K562 (cell line): ENCODE measurements around the gene ALOX12B. TPM values are rescaled to one million over a fixed set of nuclear protein-coding genes. Genes with fewer than 3 reads are reported as not detected.

ENCODE experiments used
- ATAC-seq: fragments of 200-7000 bp; cut with Tn5 transposase; 3 replicates; pipeline ENCODE4 v1.9.1; 2020; ENCODE audit warnings: moderate library complexity
- BruUV-seq: library from RNA; stranded (reverse); fragments of 400-500 nt; replicated peaks from 2 replicates; lab custom pipeline; 2021; lab: Mats Ljungman, UMichigan
- CTCF ChIA-PET: fragments of 300-600 bp; formaldehyde crosslinking; extraction: SDS; loops from one replicate; lab custom pipeline; 2021; ENCODE audit warnings: low intra/inter-chr PET ratio; lab: Yijun Ruan, JAX
- POLR2A ChIA-PET: fragments of 300-600, 350-650 bp; sonication (Branson Sonifier 250); formaldehyde crosslinking; extraction: SDS; loops from one replicate; lab custom pipeline; 2021; ENCODE audit warnings: antibody characterized with exemption, inconsistent platforms; lab: Yijun Ruan, JAX
- DNase-seq, 4 experiments: peaks; one replicate each; pipeline versions ENCODE4 v3.0.0 to v3.0.0-alpha.2; 2011 to 2018; ENCODE audit warnings: low spot score in 3 of 4, mixed read lengths in 3 of 4; ENCODE audit errors: extremely low read depth in 1 of 4
- FAIRE-seq: peaks from 2 replicates; lab custom pipeline; 2011; peaks lifted over from hg19 to GRCh38; lab: Jason Lieb, UNC
- H2AFZ ChIP-seq: 2 replicates; pipeline ENCODE4 v1.6.0; 2011; ENCODE audit warnings: low read depth, low read length, control low read depth, inconsistent platforms
- H3K27ac ChIP-seq: fragments of 200-600 bp; 3 replicates; pipeline ENCODE4 v1.8.0; 2011; ENCODE audit warnings: low read depth, mild to moderate bottlenecking, control low read depth, inconsistent platforms, low read length, moderate library complexity, mixed read lengths; ENCODE audit errors: extremely low read depth
- H3K27me3 ChIP-seq, 2 experiments: fragments of 300-600 bp in 1 of 2; 2 replicates in 1 of 2; 3 replicates in 1 of 2; pipeline versions ENCODE4 v1.6.0 to v1.8.0; 2011; ENCODE audit warnings: inconsistent platforms in 2 of 2, low read length in 2 of 2, mild to moderate bottlenecking in 1 of 2, mixed read lengths in 1 of 2, moderate library complexity in 1 of 2; ENCODE audit not compliant: control insufficient read depth in 2 of 2, insufficient read depth in 2 of 2
- H3K36me3 ChIP-seq: fragments of 300-600 bp; 3 replicates; pipeline ENCODE4 v1.8.0; 2011; ENCODE audit warnings: mild to moderate bottlenecking, low read length, inconsistent platforms; ENCODE audit not compliant: control insufficient read depth, insufficient read depth
- H3K4me1 ChIP-seq, 2 experiments: fragments of 200-600 bp in 1 of 2; replicated peaks in 1 of 2; 2 replicates in 1 of 2; 3 replicates in 1 of 2; pipeline versions ENCODE4 v1.5.1 to v1.8.0; 2011; ENCODE audit warnings: inconsistent platforms in 2 of 2, low read length in 2 of 2, mild to moderate bottlenecking in 1 of 2, mixed read lengths in 1 of 2, moderate library complexity in 1 of 2; ENCODE audit not compliant: control insufficient read depth in 2 of 2, insufficient read depth in 2 of 2
- H3K4me2 ChIP-seq: 2 replicates; pipeline ENCODE4 v1.6.1; 2011; ENCODE audit warnings: low read length, control low read depth, inconsistent platforms, mixed read lengths; ENCODE audit not compliant: insufficient read depth
- H3K4me3 ChIP-seq: fragments of 200-600 bp; sonication (generic), shearing (Covaris generic); 2 replicates; pipeline ENCODE4 v1.5.1; 2016; ENCODE audit warnings: control low read depth, inconsistent platforms
- H3K79me2 ChIP-seq: fragments of 200-600 bp; 3 replicates; pipeline ENCODE4 v1.8.0; 2011; ENCODE audit warnings: low read length, inconsistent platforms; ENCODE audit not compliant: control insufficient read depth, insufficient read depth
- H3K9ac ChIP-seq, 2 experiments: 2 replicates each; pipeline versions ENCODE4 v1.6.0 to v1.6.1; 2011; ENCODE audit warnings: low read depth in 2 of 2, low read length in 2 of 2, control low read depth in 1 of 2, inconsistent platforms in 1 of 2, mild to moderate bottlenecking in 1 of 2, mixed read lengths in 1 of 2; ENCODE audit not compliant: insufficient read depth in 1 of 2
- H3K9me1 ChIP-seq: one replicate; pipeline ENCODE4 v1.6.0; 2011; ENCODE audit warnings: inconsistent platforms, mild to moderate bottlenecking, low read length, moderate library complexity; ENCODE audit not compliant: control insufficient read depth, insufficient read depth
- H3K9me3 ChIP-seq: replicated peaks from 2 replicates; pipeline ENCODE4 v1.5.1; 2011; ENCODE audit warnings: low read depth, low read length, inconsistent platforms; ENCODE audit not compliant: control insufficient read depth, insufficient read depth
- H4K20me1 ChIP-seq: replicated peaks from 2 replicates; pipeline ENCODE4 v1.6.1; 2011; ENCODE audit warnings: low read length, inconsistent platforms, mixed read lengths; ENCODE audit not compliant: control insufficient read depth, insufficient read depth
- CREBBP ChIP-seq: IDR thresholded peaks from one replicate; pipeline ENCODE4 v1.6.1; 2012; ENCODE audit warnings: low read depth, mild to moderate bottlenecking, control low read depth, inconsistent platforms, low read length
- JUN ChIP-seq, 2 experiments: sonication (generic) in 1 of 2; formaldehyde crosslinking in 1 of 2; IDR thresholded peaks; 2 replicates each; pipeline versions ENCODE4 v1.6.1 to v1.8.0; 2012 to 2022; ENCODE audit warnings: borderline replicate concordance in 2 of 2, mild to moderate bottlenecking in 2 of 2, improper control_type of control experiment in 1 of 2, low read depth in 1 of 2, low read length in 1 of 2, missing genetic modification reagents in 1 of 2
- KLF1 ChIP-seq: fragments of 450-650 bp; IDR thresholded peaks from 2 replicates; pipeline ENCODE4 v1.6.1; 2016; ENCODE audit warnings: missing genetic modification characterization, missing compliant biosample characterization
- MNT ChIP-seq, 2 experiments: fragments of 450-650 bp; conservative IDR thresholded peaks; 2 replicates each; pipeline ENCODE4 v1.6.1; 2017; ENCODE audit warnings: mild to moderate bottlenecking in 2 of 2, moderate library complexity in 2 of 2
- MXD1 ChIP-seq: fragments of 250-450 bp; sonication (Bioruptor Pico); IDR thresholded peaks from 2 replicates; pipeline ENCODE4 v1.8.0; 2021; ENCODE audit warnings: borderline replicate concordance, mild to moderate bottlenecking, moderate library complexity; ENCODE audit not compliant: poor library complexity, severe bottlenecking
- NFE2 ChIP-seq: IDR thresholded peaks from 2 replicates; pipeline ENCODE4 v1.6.1; 2014; ENCODE audit warnings: antibody characterized with exemption, low read depth
- PHF21A ChIP-seq: fragments of 450-650 bp; IDR thresholded peaks from 2 replicates; pipeline ENCODE4 v1.6.1; 2017; ENCODE audit warnings: low read depth, borderline replicate concordance
- WGBS: fragments of 100-300 bp; shearing (Covaris generic); methylation state at CpG from one replicate; pipeline ENCODE4 v1.1.6; 2016; ENCODE audit warnings: low coverage, mixed read lengths; ENCODE audit not compliant: insufficient coverage; ENCODE audit errors: missing lambda C conversion rate; 5-methylcytosine and 5-hydroxymethylcytosine counted together
- in situ Hi-C: fragments of 300-500 bp; cut with MboI; formaldehyde crosslinking; loops from 4 replicates; pipeline ENCODE4 v1.15.0; 2018; ENCODE audit warnings: inconsistent platforms, mixed read lengths
- intact Hi-C: fragments of 100-400 bp; cut with micrococcal nuclease; formaldehyde crosslinking; loops from 2 replicates; pipeline ENCODE4 v1.14.2; 2022
- polyA plus RNA-seq, 8 experiments: library from polyadenylated mRNA; depleted of rRNA in 4 of 8; stranded (reverse) in 5 of 8; unstranded in 3 of 8; fragments of >200 nt; fragmentation: Nextera tagmentation in 2 of 8; fragmentation: Illumina TruSeq in 1 of 8; extraction: Ambion mirVana in 2 of 8; extraction: Trizol in 1 of 8; gene quantifications; 2 replicates each; pipeline versions ENCODE4 v1.2.1 to v1.2.3, GENCODE V29; 2011 to 2014; ENCODE audit warnings: inconsistent platforms in 1 of 8, missing spikeins in 1 of 8
- total RNA-seq, 7 experiments: library from RNA; depleted of rRNA in 6 of 7; stranded (reverse); fragments of >200 nt in 6 of 7; fragmentation: Illumina TruSeq in 2 of 7; extraction: Trizol in 2 of 7; gene quantifications; 2 replicates each; pipeline versions ENCODE4 v1.2.1 to v1.2.3, GENCODE V29; 2011 to 2021; ENCODE audit warnings: low replicate concordance in 1 of 7
- TF ChIP-seq, protein P1 (sequence below): fragments of 450-650 bp; IDR thresholded peaks from one replicate; pipeline ENCODE4 v1.6.1; 2018; ENCODE audit warnings: mild to moderate bottlenecking, moderate library complexity; ENCODE audit not compliant: partially characterized antibody

Gene ALOX12B
- total and polyA plus RNA-seq, 9 of the 15 experiments (the other 6 are each of a cell fraction or from before 2014, with no cell fraction given) = not detected

DNA sequence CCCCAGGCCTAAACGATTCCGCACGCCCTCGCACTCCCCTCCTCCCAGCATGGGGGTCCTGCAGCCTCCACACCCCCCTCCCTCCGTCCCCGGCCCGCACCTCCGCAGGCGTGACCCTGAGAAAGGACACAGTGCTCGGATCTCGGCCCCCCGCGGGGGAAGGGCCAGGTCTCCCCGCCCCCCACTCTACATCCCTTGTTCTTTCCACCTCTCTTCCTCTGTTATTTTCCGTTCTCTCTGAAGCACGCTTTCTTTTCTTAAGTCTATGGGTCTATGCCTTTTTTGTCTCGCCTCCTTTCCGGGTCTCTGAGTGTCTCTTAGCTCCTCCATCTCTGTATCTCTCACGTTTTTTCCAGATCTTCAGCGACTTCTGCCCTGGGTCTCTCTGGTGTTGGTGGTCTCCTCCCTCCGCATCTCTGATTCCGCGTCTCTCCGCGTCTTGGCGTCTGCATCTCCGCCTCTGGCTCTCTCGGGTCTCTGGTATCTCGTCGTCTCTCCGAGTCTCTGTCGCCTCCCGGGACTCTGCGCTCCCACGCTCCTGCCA, 38.5 kb upstream of the ALOX12B start (continued):
- TF ChIP-seq MNT (conservative IDR thresholded peaks at IDR 0.05) = peak; percentile 2 to 33; a peak in 1 of 4 replicates

DNA sequence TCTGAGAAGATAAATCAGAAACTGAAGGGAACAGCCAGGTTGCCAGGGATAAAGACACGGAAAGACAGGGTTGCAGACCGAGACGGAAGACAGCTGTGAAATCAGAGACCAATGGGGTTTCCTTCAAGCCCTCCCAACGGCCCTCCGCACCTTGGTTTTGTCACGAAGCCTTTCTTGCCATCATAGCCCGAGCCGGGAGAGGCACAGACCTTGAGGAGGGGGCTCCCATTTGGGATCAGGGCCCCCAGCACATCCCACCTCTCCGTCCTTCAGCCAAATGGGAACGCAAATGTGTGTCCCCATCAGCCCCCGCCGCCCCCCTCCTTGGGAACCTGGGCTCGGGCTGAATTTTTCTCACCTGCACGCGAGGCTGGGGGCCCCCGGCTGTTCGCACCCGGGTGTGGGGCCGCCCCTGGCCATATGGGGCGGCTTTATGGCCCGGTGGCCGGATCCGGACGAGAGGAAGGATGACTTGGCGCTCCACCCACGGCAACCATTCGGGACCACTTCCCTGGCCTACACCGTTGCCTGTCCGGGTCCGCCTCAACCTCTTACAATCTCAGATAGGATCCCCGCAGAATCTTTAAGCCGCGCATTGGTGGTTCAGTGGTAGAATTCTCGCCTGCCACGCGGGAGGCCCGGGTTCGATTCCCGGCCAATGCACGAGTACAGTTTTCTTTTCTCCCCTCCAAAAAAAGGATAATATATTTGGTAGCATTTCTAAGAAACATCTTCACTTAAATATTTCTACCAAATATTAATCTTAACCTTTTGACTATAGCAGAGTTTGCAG, 37.8 kb upstream of the ALOX12B start:
- peak; percentile 74 for FAIRE-seq
- H4K20me1 ChIP-seq = no peaks in the 10 kb centered on the region; the same call in 1 of the 2 replicates
- no peaks in the 10 kb centered on the region for H3K9me3 ChIP-seq
- ATAC-seq = peak; percentile 33
- BruUV-seq = no TSS peak
- peak overlapping the region; percentile 73 for H3K4me3 ChIP-seq
- peak overlapping the region; percentile 44 to 80 for H3K9ac ChIP-seq
- no peak overlapping the region for H3K27ac ChIP-seq
- in situ Hi-C loops = no loop called here
- WGBS = 1% methylated on average over 14 of the region's 40 CpGs
- intact Hi-C loops = loop anchor here (10.0 kb wide), 1 partner anchor 291 kb away; the partner anchor contains the start of gene KDM6B
- H3K36me3 ChIP-seq = no peaks in the 10 kb centered on the region
- CTCF ChIA-PET = no interaction called here
- peak overlapping the region; percentile 87 for H3K4me2 ChIP-seq
- H2AFZ ChIP-seq = peak overlapping the region; percentile 82; the same call in 1 of the 2 replicates
- no peaks in the 10 kb centered on the region for H3K79me2 ChIP-seq
- H3K27me3 ChIP-seq = 0 out of 5 replicates have a peak, but pooled peaks cover 0 to 9% of the 10 kb centered on the region in 2 experiments
- peaks cover 22 to 66% of the 10 kb centered on the region in 2 experiments for H3K4me1 ChIP-seq
- no peaks in the 10 kb centered on the region for H3K9me1 ChIP-seq
- POLR2A ChIA-PET = interaction anchor here (1.1 kb wide), 1 partner anchor 10 kb away, joined by 4 read pairs; no protein-coding TSS in a partner anchor
- DNase-seq = peak; percentile 72 to 80 (median 76)
- TF ChIP-seq KLF1 (tag) (no peak), NFE2 (peak; percentile 55; the same call in 1 of the 2 replicates), JUN (IDR thresholded peaks at IDR 0.05; ENCODE audit: borderline replicate concordance, low read depth, low read length) (no peak), JUN (CRISPR knock-in tag; IDR thresholded peaks at IDR 0.05; ENCODE audit: borderline replicate concordance) (no peak), PHF21A (0 out of 2 replicates have a peak, but pooled peaks have one; percentile 8), MXD1 (CRISPR knock-in tag) (no peak), CREBBP (no peak)
- TF ChIP-seq, protein P1, sequence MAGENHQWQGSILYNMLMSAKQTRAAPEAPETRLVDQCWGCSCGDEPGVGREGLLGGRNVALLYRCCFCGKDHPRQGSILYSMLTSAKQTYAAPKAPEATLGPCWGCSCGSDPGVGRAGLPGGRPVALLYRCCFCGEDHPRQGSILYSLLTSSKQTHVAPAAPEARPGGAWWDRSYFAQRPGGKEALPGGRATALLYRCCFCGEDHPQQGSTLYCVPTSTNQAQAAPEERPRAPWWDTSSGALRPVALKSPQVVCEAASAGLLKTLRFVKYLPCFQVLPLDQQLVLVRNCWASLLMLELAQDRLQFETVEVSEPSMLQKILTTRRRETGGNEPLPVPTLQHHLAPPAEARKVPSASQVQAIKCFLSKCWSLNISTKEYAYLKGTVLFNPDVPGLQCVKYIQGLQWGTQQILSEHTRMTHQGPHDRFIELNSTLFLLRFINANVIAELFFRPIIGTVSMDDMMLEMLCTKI = no peak
